GM12878 (cell line): ENCODE data around the gene RERG. TPM values are rescaled to one million over a fixed set of nuclear protein-coding genes. Genes with fewer than 3 reads are reported as not detected.

Experiments
- ATAC-seq: fragments of 200-7000 bp; cut with Tn5 transposase; 3 replicates; pipeline ENCODE4 v1.9.1; 2020; ENCODE audit warnings: mild to moderate bottlenecking, moderate library complexity
- BruUV-seq: library from RNA; stranded (reverse); fragments of 400-500 nt; replicated peaks from 2 replicates; lab custom pipeline; 2021; lab: Mats Ljungman, UMichigan
- CTCF ChIA-PET: fragments of 300-600 bp; sonication (Branson Sonifier 250); formaldehyde crosslinking; extraction: SDS; loops from one replicate; lab custom pipeline; 2021; ENCODE audit warnings: inconsistent platforms; lab: Yijun Ruan, JAX
- POLR2A ChIA-PET: fragments of 350-600 bp; formaldehyde crosslinking; extraction: SDS; loops from one replicate; lab custom pipeline; 2021; ENCODE audit warnings: inconsistent platforms; lab: Charles Lee
- RAD21 ChIA-PET: fragments of 300-600 bp; sonication (Branson Sonifier 250); formaldehyde crosslinking; loops from one replicate; lab custom pipeline; 2023; ENCODE audit warnings: antibody characterized with exemption; ENCODE audit not compliant: unreplicated experiment; lab: Charles Lee
- SMC1A ChIA-PET: fragments of 300-600 bp; sonication (Branson Sonifier 250); formaldehyde crosslinking; loops from one replicate; lab custom pipeline; 2023; ENCODE audit not compliant: unreplicated experiment, uncharacterized antibody; lab: Charles Lee
- DNase-seq: peaks from one replicate; pipeline ENCODE4 v3.0.0-alpha.2; 2011; ENCODE audit warnings: low read depth, low spot score
- FAIRE-seq: peaks from 3 replicates; lab custom pipeline; 2011; peaks lifted over from hg19 to GRCh38; lab: Jason Lieb, UNC
- H2AFZ ChIP-seq: 2 replicates; pipeline ENCODE4 v1.6.0; 2011; ENCODE audit warnings: low read depth, low read length, control low read depth; ENCODE audit not compliant: control insufficient read depth
- H3K27ac ChIP-seq: 2 replicates; pipeline ENCODE4 v1.5.1; 2011; ENCODE audit warnings: control low read depth; ENCODE audit not compliant: control insufficient read depth, insufficient read depth
- H3K27me3 ChIP-seq, 2 experiments: replicated peaks in 1 of 2; 2 replicates each; pipeline versions ENCODE4 v1.6.0 to v1.6.1; 2011; ENCODE audit warnings: low read length in 1 of 2; ENCODE audit not compliant: control insufficient read depth in 2 of 2, insufficient read depth in 2 of 2
- H3K36me3 ChIP-seq, 2 experiments: 2 replicates each; pipeline ENCODE4 v1.5.1; 2011; ENCODE audit warnings: low read length in 1 of 2; ENCODE audit not compliant: control insufficient read depth in 2 of 2, insufficient read depth in 2 of 2
- H3K4me1 ChIP-seq: 2 replicates; pipeline ENCODE4 v1.6.1; 2011; ENCODE audit warnings: mild to moderate bottlenecking, low read length, moderate library complexity, mixed read lengths; ENCODE audit not compliant: control insufficient read depth, insufficient read depth
- H3K4me2 ChIP-seq: 2 replicates; pipeline ENCODE4 v1.6.0; 2011; ENCODE audit warnings: control low read depth; ENCODE audit not compliant: control insufficient read depth, insufficient read depth
- H3K4me3 ChIP-seq: fragments of 200-600 bp; sonication (generic); 2 replicates; pipeline ENCODE4 v1.5.1; 2016
- H3K79me2 ChIP-seq: 2 replicates; pipeline ENCODE4 v1.6.0; 2011; ENCODE audit warnings: low read length; ENCODE audit not compliant: control insufficient read depth, insufficient read depth
- H3K9ac ChIP-seq: 2 replicates; pipeline ENCODE4 v1.8.0; 2011; ENCODE audit warnings: low read length, control low read depth, mixed read lengths; ENCODE audit not compliant: control insufficient read depth, insufficient read depth
- H3K9me3 ChIP-seq: replicated peaks from 3 replicates; pipeline ENCODE4 v1.5.1; 2011; ENCODE audit warnings: mild to moderate bottlenecking, low read length; ENCODE audit not compliant: control insufficient read depth, insufficient read depth
- H4K20me1 ChIP-seq: 2 replicates; pipeline ENCODE4 v1.6.0; 2011; ENCODE audit not compliant: control insufficient read depth, insufficient read depth
- NFIC ChIP-seq: IDR thresholded peaks from 2 replicates; pipeline ENCODE4 v1.6.1; 2012; ENCODE audit warnings: low read depth, mild to moderate bottlenecking, inconsistent platforms, low read length, moderate library complexity
- SUZ12 ChIP-seq: fragments of 200-600 bp; sonication (generic); IDR thresholded peaks from one replicate; pipeline ENCODE4 v1.6.1; 2018; ENCODE audit warnings: antibody characterized with exemption, mild to moderate bottlenecking; ENCODE audit not compliant: unreplicated experiment
- ZSCAN29 ChIP-seq: fragments of 450-650 bp; IDR thresholded peaks from 2 replicates; pipeline ENCODE4 v1.6.1; 2017; ENCODE audit warnings: mild to moderate bottlenecking, moderate library complexity
- WGBS: methylation state at CpG from one replicate; pipeline ENCODE4 v1.1.6; 2016; ENCODE audit warnings: low lambda C conversion rate; ENCODE audit not compliant: insufficient replicate concordance, insufficient coverage; ENCODE audit errors: missing lambda C conversion rate; 5-methylcytosine and 5-hydroxymethylcytosine counted together
- in situ Hi-C: fragments of 300-500 bp; cut with MboI; formaldehyde crosslinking; loops from 9 replicates; pipeline ENCODE4 v1.14.3; 2018; ENCODE audit warnings: mixed read lengths
- intact Hi-C: fragments of 100-400 bp; cut with micrococcal nuclease; formaldehyde crosslinking; loops from one replicate; pipeline ENCODE4 v1.14.2; 2022; ENCODE audit not compliant: unreplicated experiment
- polyA plus RNA-seq, 11 experiments: library from polyadenylated mRNA; depleted of rRNA in 4 of 11; unstranded in 6 of 11; stranded (reverse) in 5 of 11; fragments of >200 nt; fragmentation: Nextera tagmentation in 4 of 11; fragmentation: Illumina TruSeq in 1 of 11; extraction: Ambion mirVana in 4 of 11; extraction: Trizol in 1 of 11; gene quantifications; 1 replicate in 1 of 11; 2 replicates in 10 of 11; pipeline versions ENCODE4 v1.2.1 to v1.2.3, GENCODE V29; 2011 to 2016; ENCODE audit warnings: inconsistent platforms in 2 of 11, missing spikeins in 2 of 11, low read depth in 1 of 11
- total RNA-seq, 4 experiments: library from RNA; depleted of rRNA in 3 of 4; stranded (reverse); fragments of >200 nt in 3 of 4; fragmentation: Illumina TruSeq in 1 of 4; extraction: Trizol in 1 of 4; gene quantifications; 2 replicates each; pipeline versions ENCODE4 v1.2.1 to v1.2.3, GENCODE V29; 2013 to 2021
- TF ChIP-seq, protein P1 (sequence below): fragments of 150-350 bp; IDR thresholded peaks from 2 replicates; pipeline ENCODE4 v1.6.1; 2014; ENCODE audit warnings: mild to moderate bottlenecking, low read depth, low read length

RERG gene
- total and polyA plus RNA-seq, 10 of the 15 experiments (the other 5 are each of a cell fraction or from before 2014, with no cell fraction given), result 0.03 to 5.3 (median 0.05) TPM; not detected in 5

DNA sequence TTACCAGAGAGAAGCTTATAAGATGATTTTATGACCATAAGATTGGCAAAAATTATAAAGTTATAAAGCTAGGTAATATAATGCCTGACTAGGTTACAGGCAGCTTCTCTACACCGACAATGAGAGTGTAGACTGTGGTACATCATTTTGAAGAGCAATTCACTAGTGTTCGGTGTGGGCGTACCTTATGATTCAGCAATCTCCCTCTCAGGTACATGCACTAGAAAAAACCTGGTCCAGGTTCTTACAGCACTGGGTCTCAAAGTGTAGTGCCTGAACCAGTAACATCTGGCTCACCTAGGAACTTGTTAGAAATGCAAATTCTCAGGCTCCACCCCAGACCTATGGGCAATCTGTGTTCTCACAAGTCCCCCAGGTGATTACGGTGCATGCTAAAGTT lies 106.7 kb downstream of the RERG start:
- Histone ChIP-seq H3K27me3 (no peaks in the 10 kb centered on the region), H3K27ac (no peak overlapping the region), H3K9ac (no peak overlapping the region), H3K4me3 (no peak overlapping the region), H3K4me2 (no peak overlapping the region), H4K20me1 (no peaks in the 10 kb centered on the region), H3K9me3 (no peaks in the 10 kb centered on the region), H3K79me2 (no peaks in the 10 kb centered on the region), H2AFZ (no peak overlapping the region), H3K36me3 (no peaks in the 10 kb centered on the region), H3K4me1 (no peaks in the 10 kb centered on the region)
- BruUV-seq, result no TSS peak
- in situ Hi-C loops, result no loop called here
- FAIRE-seq (no peak), ATAC-seq (no peak), DNase-seq (no peak)
- CTCF ChIA-PET, result interaction anchor here (0.9 kb wide), 1 partner anchor 106 kb away, joined by 4 read pairs; the partner anchor contains the start of gene RERG
- intact Hi-C loops, result no loop called here
- no peak for TF ChIP-seq SUZ12
- TF ChIP-seq ZSCAN29, result no peak
- WGBS, result 66% methylated on average over 4 of the region's 4 CpGs
- POLR2A ChIA-PET, result no interaction called here
- RAD21 ChIA-PET, result no interaction called here
- SMC1A ChIA-PET, result no interaction called here

DNA sequence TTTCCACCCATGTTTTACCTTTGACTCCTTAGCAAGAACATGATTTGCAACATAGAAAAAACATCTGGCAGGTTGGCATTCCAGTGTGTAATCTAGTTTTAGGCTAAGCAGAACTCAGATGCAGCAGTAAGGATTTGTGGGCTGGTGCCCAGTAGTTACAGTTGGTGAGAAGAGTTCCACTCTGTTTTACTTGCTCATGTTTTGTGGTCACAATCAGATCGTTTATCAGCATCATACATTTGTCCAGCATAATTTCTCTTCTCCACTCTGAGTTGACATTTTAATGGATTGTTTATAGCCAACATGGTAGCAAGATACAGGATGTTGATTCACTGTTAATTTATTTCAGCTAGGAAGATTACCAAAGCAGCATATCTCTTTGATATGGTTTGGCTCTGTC lies 128.4 kb downstream of the RERG start:
- 6% methylated on average over 1 of the region's 1 CpG for WGBS
- no TSS peak for BruUV-seq
- POLR2A ChIA-PET, result no interaction called here
- RAD21 ChIA-PET, result no interaction called here
- Histone ChIP-seq H3K27me3 (no peaks in the 10 kb centered on the region), H4K20me1 (no peaks in the 10 kb centered on the region), H2AFZ (no peak overlapping the region), H3K9ac (no peak overlapping the region), H3K4me1 (no peaks in the 10 kb centered on the region), H3K79me2 (no peaks in the 10 kb centered on the region), H3K36me3 (no peaks in the 10 kb centered on the region), H3K4me3 (no peak overlapping the region), H3K9me3 (no peaks in the 10 kb centered on the region), H3K4me2 (no peak overlapping the region), H3K27ac (no peak overlapping the region)
- SMC1A ChIA-PET, result no interaction called here
- in situ Hi-C loops, result no loop called here
- intact Hi-C loops, result no loop called here
- CTCF ChIA-PET, result no interaction called here
- TF ChIP-seq, protein P1, sequence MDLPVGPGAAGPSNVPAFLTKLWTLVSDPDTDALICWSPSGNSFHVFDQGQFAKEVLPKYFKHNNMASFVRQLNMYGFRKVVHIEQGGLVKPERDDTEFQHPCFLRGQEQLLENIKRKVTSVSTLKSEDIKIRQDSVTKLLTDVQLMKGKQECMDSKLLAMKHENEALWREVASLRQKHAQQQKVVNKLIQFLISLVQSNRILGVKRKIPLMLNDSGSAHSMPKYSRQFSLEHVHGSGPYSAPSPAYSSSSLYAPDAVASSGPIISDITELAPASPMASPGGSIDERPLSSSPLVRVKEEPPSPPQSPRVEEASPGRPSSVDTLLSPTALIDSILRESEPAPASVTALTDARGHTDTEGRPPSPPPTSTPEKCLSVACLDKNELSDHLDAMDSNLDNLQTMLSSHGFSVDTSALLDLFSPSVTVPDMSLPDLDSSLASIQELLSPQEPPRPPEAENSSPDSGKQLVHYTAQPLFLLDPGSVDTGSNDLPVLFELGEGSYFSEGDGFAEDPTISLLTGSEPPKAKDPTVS, result no peak
- TF ChIP-seq NFIC, result no peak
- no peak for ATAC-seq
- no peak for FAIRE-seq
- no peak for DNase-seq
